Sigmoid colon (tissue), 7 donors: Measurements from ENCODE around the gene TIMM50. TPM values are rescaled to one million over a fixed set of nuclear protein-coding genes. Genes with fewer than 3 reads are reported as not detected.

ENCODE experiments used
- DNase-seq: peaks from one replicate; pipeline ENCODE4 v3.0.0-alpha.2; 2019
- H3K27ac ChIP-seq, 4 donors: fragments of 200-600 bp; sonication (generic); one replicate each; pipeline ENCODE4 v1.5.1; 2016 to 2019; ENCODE audit warnings: mild to moderate bottlenecking in 1 of 4
- H3K27me3 ChIP-seq, 3 donors: fragments of 200-600 bp; sonication (generic); one replicate each; pipeline ENCODE4 v1.5.1; 2019; ENCODE audit warnings: mild to moderate bottlenecking in 1 of 3
- H3K36me3 ChIP-seq, 4 donors: fragments of 200-600 bp; sonication (generic); one replicate each; pipeline ENCODE4 v1.5.1; 2016 to 2019
- H3K4me1 ChIP-seq, 4 donors: fragments of 200-600 bp; sonication (generic); one replicate each; pipeline ENCODE4 v1.5.1; 2017 to 2019
- H3K4me3 ChIP-seq, 4 donors: fragments of 200-600 bp; sonication (generic); one replicate each; pipeline ENCODE4 v1.5.1; 2017 to 2019; ENCODE audit warnings: mild to moderate bottlenecking in 2 of 4, moderate library complexity in 1 of 4
- H3K9me3 ChIP-seq, 4 donors: fragments of 200-600 bp in 3 of 4; sonication (generic) in 3 of 4; one replicate each; pipeline versions ENCODE4 v1.5.1 to v1.6.1; 2013 to 2019
- EP300 ChIP-seq, 4 donors: sonication (generic); formaldehyde crosslinking; IDR thresholded peaks; one replicate each; pipeline ENCODE4 v1.6.1; 2017; ENCODE audit warnings: antibody characterized with exemption in 4 of 4
- POLR2A ChIP-seq, 2 donors: fragments of 450-650 bp; IDR thresholded peaks; one replicate each; pipeline ENCODE4 v1.6.1; 2016; ENCODE audit warnings: antibody characterized with exemption in 2 of 2, mild to moderate bottlenecking in 2 of 2, moderate library complexity in 2 of 2
- POLR2AphosphoS5 ChIP-seq, 4 donors: sonication (generic); formaldehyde crosslinking; IDR thresholded peaks; one replicate each; pipeline ENCODE4 v1.6.1; 2017; ENCODE audit warnings: antibody characterized with exemption in 4 of 4
- WGBS, 2 donors: extraction: QIAGEN DNeasy Blood & Tissue Kit; methylation state at CpG; one replicate each; pipeline ENCODE4 v1.1.7; 2013; 5-methylcytosine and 5-hydroxymethylcytosine counted together
- intact Hi-C: fragments of 100-400 bp; cut with DNase I; formaldehyde crosslinking; loops from one replicate; pipeline ENCODE4 v1.15.1; 2023
- polyA plus RNA-seq, 3 donors: library from polyadenylated mRNA; stranded (reverse); fragments of 200-250 nt; gene quantifications; one replicate each; pipeline ENCODE4 v1.2.3, GENCODE V29; 2013
- total RNA-seq, 4 donors: library from RNA; depleted of rRNA; stranded (reverse); fragments of >200 nt; gene quantifications; one replicate each; pipeline ENCODE4 v1.1.0, GENCODE V29; 2016
- TF ChIP-seq, protein P1 (sequence below), 4 experiments: fragments of 450-650 bp in 3 of 4; fragments of 200-600 bp in 1 of 4; IDR thresholded peaks; one replicate each; pipeline ENCODE4 v1.5.1; 2016 to 2019; ENCODE audit warnings: antibody characterized with exemption in 4 of 4, mild to moderate bottlenecking in 3 of 4, moderate library complexity in 2 of 4
- donor health status: healthy with polysubstance abuse.
- donor health status: Bipolar disorder and iron deficiency.
- donor health status: healthy.

TIMM50 gene
- total and polyA plus RNA-seq, 7 donors, result 26.4 to 54.9 (median 44.8) TPM

DNA sequence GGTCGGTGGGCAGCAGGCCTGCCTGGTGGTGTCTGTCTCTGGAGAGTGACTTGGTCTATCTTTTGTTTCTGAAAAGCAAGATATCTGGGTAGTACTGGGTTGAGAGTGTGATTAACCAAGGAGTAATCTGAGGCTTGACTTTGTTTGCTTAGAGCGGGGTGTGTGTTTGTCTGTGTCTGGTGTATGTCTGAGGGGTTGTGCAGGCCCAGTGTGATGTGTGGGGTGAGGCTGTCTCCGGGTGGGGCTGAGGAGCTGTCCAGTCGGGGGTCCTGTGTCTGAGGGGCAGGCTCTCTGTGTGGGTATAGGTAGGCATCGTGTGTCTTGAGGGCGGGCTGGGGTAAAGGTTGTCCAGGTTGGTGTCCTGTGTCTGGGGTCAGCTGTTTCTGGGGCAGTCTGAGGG is 11.1 kb upstream of the TIMM50 start:
- Histone ChIP-seq H3K27ac (no peak overlapping the region), H3K36me3 (peaks cover 71 to 100% (median 93%) of the 10 kb centered on the region in 4 donors), H3K9me3 (no peaks in the 10 kb centered on the region), H3K4me1 (no peaks in the 10 kb centered on the region), H3K4me3 (no peak overlapping the region), H3K27me3 (no peaks in the 10 kb centered on the region)
- no peak for DNase-seq
- 77 to 88% methylated on average over 6 of the region's 6 CpGs for WGBS, 2 donors
- no peak for TF ChIP-seq POLR2A (IDR thresholded peaks at IDR 0.05)
- no peak for TF ChIP-seq EP300 (IDR thresholded peaks at IDR 0.05)
- TF ChIP-seq POLR2AphosphoS5 (IDR thresholded peaks at IDR 0.05), result no peak
- TF ChIP-seq, protein P1, sequence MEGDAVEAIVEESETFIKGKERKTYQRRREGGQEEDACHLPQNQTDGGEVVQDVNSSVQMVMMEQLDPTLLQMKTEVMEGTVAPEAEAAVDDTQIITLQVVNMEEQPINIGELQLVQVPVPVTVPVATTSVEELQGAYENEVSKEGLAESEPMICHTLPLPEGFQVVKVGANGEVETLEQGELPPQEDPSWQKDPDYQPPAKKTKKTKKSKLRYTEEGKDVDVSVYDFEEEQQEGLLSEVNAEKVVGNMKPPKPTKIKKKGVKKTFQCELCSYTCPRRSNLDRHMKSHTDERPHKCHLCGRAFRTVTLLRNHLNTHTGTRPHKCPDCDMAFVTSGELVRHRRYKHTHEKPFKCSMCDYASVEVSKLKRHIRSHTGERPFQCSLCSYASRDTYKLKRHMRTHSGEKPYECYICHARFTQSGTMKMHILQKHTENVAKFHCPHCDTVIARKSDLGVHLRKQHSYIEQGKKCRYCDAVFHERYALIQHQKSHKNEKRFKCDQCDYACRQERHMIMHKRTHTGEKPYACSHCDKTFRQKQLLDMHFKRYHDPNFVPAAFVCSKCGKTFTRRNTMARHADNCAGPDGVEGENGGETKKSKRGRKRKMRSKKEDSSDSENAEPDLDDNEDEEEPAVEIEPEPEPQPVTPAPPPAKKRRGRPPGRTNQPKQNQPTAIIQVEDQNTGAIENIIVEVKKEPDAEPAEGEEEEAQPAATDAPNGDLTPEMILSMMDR (IDR thresholded peaks at IDR 0.05), result no peak
- intact Hi-C loops, result no loop called here

DNA sequence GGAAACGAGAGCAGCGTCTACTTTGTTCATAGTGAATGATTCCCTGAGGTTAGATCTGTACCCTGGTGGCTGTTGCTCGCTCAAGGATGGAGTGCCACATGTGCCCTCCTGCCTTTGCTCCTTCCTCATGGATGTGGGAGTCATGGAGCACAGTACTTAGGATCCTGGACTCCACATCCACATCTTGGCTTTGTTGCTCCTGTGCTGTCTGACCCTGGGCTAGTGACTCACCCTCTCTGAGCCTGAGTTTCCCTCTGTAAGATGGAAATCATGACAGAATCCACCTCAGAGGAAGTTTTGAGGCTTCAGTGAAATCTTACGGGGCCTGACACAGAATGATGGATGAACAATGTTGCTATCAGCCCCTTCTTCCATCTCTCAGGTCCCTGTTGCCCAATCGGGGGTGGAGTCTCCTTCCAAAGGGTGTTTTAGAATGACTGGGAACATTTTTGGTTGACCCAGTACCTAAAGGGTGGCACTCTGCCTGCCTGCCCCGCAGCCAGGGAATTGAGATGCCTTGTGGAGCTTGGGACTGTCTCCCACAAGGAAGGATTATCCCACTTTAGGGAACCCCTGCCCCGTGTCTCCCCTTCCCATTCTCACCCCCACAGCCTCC is 9.8 kb upstream of the TIMM50 start:
- H3K36me3 ChIP-seq, result peaks cover 68 to 96% (median 87%) of the 10 kb centered on the region in 4 donors
- H3K4me1 ChIP-seq, result no peaks in the 10 kb centered on the region
- no peaks in the 10 kb centered on the region for H3K9me3 ChIP-seq
- DNase-seq, result no peak
- TF ChIP-seq POLR2AphosphoS5 (IDR thresholded peaks at IDR 0.05), result no peak
- no peak overlapping the region for H3K4me3 ChIP-seq
- intact Hi-C loops, result no loop called here
- 86 to 88% methylated on average over 7 of the region's 7 CpGs for WGBS, 2 donors
- no peaks in the 10 kb centered on the region for H3K27me3 ChIP-seq
- no peak overlapping the region for H3K27ac ChIP-seq

DNA sequence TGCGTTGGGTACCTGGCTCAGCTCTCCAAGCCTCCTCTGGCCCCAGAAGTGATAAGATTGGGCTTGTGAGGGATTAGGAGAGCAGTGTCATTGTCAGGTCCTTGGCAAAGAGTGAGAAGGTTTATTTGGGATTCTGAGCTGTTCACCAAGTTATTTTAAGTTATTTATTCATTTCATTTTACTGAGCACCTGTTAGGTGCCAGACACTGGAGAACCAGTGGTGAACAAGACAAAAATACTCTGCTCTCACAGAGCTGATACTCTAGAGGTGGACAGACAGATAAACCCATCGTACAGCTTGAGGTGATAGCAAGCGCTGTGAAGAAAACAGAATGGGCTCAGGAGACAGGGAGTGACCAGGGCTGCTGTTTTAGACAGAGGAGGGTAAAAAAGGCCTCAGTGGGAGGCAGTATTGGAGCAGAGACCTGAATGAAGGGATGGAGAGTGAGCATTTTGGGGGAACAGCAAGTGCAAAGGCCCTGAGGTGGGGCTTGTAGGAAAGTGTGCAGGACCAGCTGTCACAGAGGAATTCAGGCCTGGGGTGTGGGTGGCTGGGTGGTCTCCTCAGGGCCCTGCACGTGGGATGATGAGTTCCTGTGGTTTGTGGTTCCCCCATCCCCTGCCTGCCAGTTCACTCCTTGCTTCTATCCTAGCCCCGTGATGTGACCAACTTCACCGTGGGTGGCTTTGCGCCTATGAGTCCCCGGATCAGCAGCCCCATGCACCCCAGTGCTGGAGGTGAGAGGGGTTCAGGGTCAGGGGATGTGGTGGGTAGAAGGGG is 8.7 kb upstream of the TIMM50 start:
- WGBS, 2 donors, result 79 to 93% methylated on average over 8 of the region's 8 CpGs

DNA sequence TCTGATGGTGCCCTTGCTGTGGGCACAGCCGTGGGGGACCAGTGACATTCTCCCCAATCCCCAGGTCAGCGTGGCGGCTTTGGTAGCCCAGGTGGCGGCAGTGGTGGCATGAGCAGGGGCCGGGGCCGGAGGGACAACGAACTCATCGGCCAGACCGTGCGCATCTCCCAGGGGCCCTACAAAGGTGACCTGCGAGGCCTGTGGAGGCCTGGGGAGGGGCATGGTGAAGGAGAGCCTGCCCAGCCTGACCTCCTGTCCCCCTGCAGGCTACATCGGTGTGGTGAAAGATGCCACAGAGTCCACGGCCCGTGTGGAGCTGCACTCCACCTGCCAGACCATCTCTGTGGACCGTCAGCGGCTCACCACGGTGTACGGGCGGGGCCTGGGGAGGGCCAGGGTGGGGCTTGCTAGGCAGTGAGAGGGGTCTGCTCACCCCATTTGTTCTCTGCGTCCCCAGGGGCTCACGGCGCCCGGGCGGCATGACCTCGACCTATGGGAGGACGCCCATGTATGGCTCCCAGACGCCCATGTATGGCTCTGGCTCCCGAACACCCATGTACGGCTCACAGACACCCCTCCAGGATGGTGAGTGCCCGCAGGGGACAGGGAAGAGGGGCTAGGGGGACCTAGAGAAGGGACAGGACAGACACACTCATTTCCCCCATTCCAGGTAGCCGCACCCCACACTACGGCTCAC is 7.7 kb upstream of the TIMM50 start:
- H3K36me3 ChIP-seq, result peaks cover 58 to 87% (median 79%) of the 10 kb centered on the region in 4 donors
- WGBS, 2 donors, result 89 to 93% methylated on average over 32 of the region's 32 CpGs
- no peak for TF ChIP-seq POLR2A (IDR thresholded peaks at IDR 0.05)
- TF ChIP-seq POLR2AphosphoS5 (IDR thresholded peaks at IDR 0.05), result no peak
- TF ChIP-seq, protein P1 (IDR thresholded peaks at IDR 0.05), result no peak
- no peak for TF ChIP-seq EP300 (IDR thresholded peaks at IDR 0.05)

More for the DNA sequence above, 8.7 kb upstream of the TIMM50 start:
- TF ChIP-seq EP300 (IDR thresholded peaks at IDR 0.05) (no peak), POLR2A (IDR thresholded peaks at IDR 0.05) (no peak), POLR2AphosphoS5 (IDR thresholded peaks at IDR 0.05) (no peak)
- TF ChIP-seq, protein P1 (IDR thresholded peaks at IDR 0.05), result no peak
- no peak overlapping the region for H3K27ac ChIP-seq
- intact Hi-C loops, result no loop called here
- no peaks in the 10 kb centered on the region for H3K9me3 ChIP-seq
- H3K36me3 ChIP-seq, result peaks cover 61 to 94% (median 86%) of the 10 kb centered on the region in 4 donors
- no peak for DNase-seq
- no peak overlapping the region for H3K4me3 ChIP-seq
- no peaks in the 10 kb centered on the region for H3K27me3 ChIP-seq
- H3K4me1 ChIP-seq, result no peaks in the 10 kb centered on the region

DNA sequence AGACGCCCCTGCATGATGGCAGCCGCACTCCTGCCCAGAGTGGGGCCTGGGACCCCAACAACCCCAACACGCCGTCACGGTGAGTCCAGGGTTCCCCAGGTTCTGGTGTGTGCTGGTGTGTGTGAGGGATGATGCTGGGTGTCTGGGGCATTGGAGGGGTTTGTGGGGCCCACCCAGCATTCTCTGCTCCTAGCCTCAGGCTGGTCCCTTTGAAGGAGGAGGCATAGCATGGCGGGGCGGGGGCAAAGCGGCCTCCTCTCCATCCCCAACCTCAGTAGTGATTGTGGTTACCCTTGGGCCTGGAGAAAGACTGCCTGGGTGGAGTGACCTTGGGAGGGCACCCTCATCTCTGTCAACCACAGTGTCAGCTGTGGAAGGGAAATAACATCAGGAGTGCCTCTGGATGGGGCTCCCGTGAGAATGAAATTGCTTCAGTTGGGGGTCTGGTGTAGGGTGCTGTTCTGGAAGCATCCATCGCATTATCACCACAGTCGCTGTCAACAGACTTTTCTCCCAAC is 7.1 kb upstream of the TIMM50 start:
- 85 to 90% methylated on average over 11 of the region's 11 CpGs for WGBS, 2 donors
- TF ChIP-seq POLR2AphosphoS5 (IDR thresholded peaks at IDR 0.05), result no peak
- no peak for TF ChIP-seq POLR2A (IDR thresholded peaks at IDR 0.05)
- TF ChIP-seq, protein P1 (IDR thresholded peaks at IDR 0.05), result no peak
- TF ChIP-seq EP300 (IDR thresholded peaks at IDR 0.05), result no peak
- H3K4me3 ChIP-seq, result no peak overlapping the region
- no peaks in the 10 kb centered on the region for H3K9me3 ChIP-seq
- no peak for DNase-seq
- peaks cover 55 to 81% (median 73%) of the 10 kb centered on the region in 4 donors for H3K36me3 ChIP-seq
- no peaks in the 10 kb centered on the region for H3K4me1 ChIP-seq
- no peaks in the 10 kb centered on the region for H3K27me3 ChIP-seq
- no peak overlapping the region for H3K27ac ChIP-seq
- intact Hi-C loops, result no loop called here

More for the DNA sequence above, 7.7 kb upstream of the TIMM50 start:
- Histone ChIP-seq H3K4me1 (no peaks in the 10 kb centered on the region), H3K27ac (no peak overlapping the region), H3K4me3 (no peak overlapping the region), H3K9me3 (no peaks in the 10 kb centered on the region), H3K27me3 (no peaks in the 10 kb centered on the region)
- no peak for DNase-seq
- intact Hi-C loops, result no loop called here
